CD4-positive, alpha-beta T cell treated with Interleukin-2 at 100 ng/mL for 4 hours (primary cell): ENCODE results near the gene COQ7.
A peak's percentile ranks its signal among the peaks of the same experiment; 100 is the strongest.

Experiments used
- DNase-seq: peaks from one replicate; pipeline ENCODE4 v3.0.0-alpha.2; 2020; ENCODE audit warnings: low spot score

COQ7 gene

DNA sequence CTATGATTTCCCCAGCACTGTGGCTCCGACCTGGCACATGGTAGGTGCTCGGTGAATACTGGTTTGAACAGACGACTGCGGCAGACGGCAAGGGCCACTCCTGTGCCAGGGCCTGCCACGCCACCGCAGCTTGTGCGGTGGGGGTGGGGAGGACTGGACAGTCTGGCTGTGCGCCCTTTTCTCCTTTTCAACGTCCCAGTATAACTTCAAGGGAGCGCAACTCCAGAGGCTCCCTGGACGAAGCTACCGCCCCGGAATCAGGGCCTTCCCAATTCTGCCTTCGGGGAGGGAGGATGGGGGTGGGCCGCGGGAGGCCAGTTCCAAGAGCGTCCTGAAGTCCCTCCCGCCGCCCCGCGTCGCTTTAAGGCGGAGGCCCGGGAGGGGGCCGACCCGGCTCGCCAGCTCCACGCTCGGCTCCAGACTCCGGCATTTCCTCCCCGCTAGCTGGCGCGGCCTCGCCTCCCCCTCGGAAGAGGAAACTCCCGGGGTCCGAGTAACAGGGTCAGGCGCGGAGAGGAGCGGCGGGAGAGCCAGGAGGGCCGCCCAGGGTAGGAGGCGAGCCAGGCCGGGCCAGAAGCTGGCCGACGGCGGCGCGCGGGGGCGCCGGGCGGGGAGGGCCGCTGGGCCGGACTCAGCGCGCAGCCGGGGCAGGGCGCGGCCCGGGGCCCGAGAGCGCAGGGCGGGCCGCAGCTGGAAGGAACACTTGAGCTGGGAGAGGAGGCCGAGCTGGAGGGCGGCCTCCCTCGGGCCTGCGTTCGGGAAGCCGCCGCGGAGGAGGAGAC, 46.4 kb downstream of the COQ7 start, which contains the start of gene ITPRIPL2:
Gene ITPRIPL2 (plus strand): TSS at position 388 of the 782 bp plus-strand sequence. CDS start 498 bp downstream, outside the sequence.
- no peak for DNase-seq

DNA sequence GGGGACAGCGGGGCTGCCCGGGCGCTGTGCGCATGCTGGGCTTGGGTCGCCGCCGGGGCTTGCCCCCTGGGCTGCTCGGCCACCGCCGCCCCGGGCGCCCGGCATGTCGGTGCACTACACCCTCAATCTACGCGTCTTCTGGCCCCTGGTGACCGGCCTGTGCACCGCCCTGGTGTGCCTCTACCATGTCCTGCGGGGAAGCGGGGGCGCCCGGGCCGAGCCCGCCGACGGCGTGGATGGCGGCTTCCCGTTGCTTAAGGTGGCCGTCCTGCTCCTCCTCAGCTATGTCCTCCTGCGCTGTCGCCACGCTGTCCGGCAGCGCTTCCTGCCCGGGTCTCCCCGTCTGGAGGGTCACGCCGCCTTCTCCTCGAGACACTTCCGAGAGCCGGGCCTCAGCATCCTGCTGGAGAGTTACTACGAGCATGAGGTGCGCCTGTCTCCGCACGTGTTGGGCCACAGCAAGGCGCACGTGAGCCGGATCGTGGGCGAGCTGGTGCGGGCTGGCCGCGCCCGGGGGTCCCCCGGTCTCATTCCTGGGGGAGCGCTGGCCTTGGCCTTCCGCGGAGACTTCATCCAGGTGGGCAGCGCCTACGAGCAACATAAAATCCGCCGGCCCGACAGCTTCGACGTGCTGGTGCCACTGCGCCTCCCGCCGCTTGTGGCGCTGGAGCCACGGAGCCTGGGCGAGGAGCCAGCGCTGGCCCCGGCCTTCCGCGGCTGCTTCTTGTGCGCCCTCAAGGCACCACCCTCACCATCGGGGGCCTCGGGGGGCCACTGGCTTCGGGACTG, 47.1 kb downstream of the COQ7 start:
- no peak for DNase-seq

DNA sequence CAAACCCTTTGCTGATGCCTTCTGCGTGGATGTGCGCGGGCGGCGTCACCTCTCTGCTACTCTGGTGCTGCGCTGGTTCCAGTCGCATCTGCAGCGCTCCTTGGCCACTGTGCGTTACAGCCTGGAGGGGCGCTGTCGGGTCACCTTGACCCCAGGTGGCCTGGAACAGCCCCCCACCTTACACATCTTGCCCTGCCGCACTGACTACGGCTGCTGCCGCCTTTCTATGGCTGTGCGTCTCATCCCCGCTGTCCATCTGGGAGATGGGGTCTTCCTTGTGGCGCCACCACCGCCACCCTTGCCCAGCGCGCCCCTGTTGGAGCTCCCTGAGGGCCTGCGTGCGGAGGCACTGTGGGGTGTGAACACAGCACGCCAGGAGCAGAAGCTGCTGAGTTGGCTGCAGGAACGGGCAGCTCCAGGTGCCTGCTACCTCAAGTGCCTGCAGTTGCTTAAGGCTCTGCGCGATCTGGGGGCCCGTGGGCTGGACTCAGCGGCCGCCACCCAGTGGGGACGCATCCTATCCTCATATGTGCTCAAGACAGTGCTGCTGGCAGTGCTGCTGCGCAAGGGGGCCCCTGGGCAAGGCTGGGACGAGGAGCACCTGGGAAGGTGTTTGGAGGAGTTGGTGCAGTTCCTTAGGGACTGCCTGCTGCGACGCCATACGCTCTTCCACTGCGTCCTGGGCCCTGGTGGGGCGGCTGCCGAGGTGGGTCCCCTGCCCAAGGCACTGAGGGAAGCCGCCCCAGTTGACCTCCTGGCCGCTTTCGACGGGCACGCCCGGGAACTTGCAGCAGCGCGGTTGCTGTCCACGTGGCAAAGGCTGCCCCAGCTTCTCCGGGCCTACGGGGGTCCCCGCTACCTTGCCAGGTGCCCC, 48.0 kb downstream of the COQ7 start:
- DNase-seq: no peak

DNA sequence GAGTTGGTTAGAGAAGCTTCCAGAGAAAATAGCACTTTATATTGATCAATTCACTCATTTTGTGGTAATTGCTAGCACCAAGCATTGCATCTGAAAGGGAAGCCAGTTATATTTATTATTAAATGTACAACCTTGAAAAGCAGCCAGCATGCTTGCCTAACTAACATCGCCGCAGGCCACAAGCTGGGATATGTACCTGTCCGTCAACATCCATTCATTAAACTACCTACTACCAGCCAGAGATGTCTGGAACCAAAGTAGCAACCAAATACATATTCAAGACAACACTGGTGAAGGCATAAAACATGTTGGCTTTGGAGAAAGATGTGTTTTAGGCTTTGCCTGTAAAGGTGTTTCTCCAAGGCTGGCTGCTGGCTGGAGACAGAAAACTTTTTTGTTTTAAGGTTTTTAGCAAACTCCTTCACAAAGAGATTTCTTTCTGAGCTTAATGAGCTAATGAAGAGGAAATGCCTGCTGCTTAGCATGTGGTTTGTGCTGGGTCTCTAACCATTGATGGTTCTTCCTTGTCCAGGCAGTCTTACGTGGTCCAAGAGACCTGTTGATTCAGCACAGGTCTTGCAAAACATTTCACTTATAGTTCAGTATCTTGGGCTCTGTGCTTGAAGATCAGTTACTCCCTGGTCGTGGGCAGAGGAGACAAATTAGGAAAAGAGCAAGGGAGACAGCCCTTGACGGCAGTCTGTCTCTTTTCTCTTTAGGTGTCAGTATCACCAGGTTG, 49.5 kb downstream of the COQ7 start:
- DNase-seq: no peak

DNA sequence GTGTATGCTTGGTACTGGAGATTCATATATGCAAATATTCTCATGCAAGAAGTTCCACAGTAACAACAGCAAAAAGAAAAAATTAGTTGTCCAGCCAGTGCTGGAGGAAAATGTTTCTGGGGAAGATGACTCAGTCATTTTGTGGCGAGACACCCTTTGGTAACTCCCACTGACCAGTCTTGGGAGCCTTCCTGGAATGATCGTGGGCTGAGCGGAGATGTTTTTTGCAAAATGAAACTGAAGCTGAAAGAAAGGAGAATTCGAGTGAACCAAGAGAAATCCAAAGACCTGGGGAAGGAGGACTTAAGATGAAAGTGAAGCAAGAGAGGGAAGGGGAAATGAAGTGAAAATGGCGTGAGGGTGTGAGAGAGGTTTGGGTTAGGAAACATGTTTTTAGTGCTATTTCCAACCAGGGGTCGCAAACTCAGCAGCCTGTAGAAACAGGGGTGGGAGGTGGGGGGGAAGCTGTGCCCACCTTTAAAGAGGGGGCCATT, 51.6 kb downstream of the COQ7 start:
- peak; percentile 27 for DNase-seq

DNA sequence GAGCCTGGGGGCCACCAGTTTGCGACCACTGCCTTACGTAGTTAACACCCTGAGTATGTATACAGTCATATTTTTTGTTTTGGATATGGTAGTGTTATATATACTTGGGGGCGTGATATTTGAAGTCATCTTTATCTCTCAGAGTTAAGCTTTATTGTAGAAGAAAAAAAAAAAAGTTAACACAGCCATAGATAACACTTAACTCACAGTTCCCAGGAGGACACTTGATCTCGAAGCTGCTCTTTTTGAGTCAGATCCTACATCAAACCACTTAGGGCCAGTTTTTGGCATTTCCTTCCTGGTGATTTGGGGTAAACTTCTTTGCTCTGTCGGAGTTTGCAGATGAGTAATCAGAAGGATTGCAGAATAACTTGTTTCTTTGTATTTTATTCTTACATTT, 52.1 kb downstream of the COQ7 start:
- no peak for DNase-seq

DNA sequence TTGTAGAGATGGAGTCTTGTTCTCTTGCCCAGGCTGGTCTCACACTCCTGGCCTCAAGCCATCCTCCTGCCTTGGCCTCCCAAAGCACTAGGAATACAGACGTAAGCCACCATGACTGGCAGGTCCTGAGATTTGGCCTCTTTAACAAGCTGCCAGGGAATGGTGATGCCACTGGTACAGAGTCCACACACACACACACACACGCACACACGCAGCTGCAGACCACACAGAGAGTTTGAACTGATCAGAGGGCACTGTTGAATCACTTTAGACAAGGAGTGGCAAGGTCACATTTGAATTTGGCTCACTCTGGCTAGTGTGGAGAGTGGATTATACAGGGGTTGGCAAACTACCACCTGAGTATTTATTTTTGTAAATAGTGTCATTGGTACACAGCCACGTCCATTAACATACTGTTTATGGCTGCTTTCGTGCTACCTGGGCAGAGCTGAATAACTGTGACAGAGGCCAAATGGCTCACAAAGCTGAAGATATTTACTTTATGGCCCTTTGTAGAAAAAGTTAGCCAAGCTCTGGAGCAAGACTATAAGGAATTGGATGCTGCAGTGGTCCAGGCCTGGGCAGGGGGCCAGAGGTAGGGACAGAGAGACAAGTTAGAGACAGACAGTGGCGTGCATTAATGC, 56.2 kb downstream of the COQ7 start:
- DNase-seq: no peak

DNA sequence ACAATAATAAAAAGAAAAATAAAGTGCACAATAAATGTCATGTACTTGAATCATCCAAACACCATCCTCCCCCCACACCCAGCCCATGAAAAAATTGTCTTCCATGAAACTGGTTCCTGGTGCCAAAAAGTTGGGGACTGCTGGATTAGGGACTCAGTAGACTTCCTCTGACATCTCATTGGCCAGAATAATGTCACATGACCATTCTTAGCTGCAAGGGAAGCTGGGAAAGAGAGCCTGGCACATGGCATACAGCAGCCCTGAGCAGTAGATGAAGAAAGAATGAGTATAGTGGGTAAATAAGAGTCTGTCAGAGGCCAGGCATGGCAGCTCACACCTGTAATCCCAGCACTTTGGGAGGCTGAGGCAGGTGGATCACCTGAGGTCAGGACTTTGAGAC, 58.9 kb downstream of the COQ7 start:
- no peak for DNase-seq

DNA sequence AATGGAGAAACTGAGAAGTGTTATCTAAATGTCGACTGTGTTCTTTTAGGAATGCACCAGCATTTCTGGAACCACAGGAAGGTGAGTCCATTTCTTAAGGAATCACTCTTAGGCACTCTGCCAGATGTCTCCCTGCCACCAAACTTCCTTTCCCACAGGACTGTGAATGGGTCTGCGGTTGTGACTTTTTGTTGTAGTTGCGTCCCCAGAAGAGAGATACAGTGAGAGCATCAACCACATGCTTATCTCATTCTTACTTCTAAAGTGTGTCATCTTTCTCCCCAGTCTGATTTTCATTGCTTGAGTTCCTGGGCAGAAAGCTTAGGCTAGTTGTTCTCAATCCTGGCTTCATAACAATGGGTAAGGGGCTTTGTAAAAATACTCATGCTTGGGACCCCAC, 59.8 kb downstream of the COQ7 start:
- DNase-seq: no peak

DNA sequence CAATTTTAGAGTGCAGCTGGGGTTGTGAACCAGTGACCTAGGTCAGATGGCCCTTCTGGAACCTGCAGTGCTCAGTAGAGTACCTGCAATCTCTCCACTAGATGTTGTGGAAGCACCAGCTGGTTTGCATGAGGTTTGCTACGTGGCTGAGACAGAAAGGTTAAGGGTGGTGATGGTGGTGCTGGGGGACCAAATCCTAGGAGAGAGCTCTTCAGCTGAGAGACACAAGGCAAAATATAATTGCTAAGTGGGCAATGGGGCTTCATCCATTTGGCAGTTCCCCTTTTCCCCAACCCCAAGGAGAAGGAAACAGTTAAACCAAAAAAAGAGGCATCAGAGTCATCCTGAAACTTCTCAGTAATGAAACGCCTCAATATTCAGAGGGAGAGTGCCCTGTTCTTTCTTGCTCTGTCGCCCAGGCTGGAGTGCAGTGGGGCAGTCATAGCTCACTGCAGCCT, 60.3 kb downstream of the COQ7 start:
- no peak for DNase-seq

DNA sequence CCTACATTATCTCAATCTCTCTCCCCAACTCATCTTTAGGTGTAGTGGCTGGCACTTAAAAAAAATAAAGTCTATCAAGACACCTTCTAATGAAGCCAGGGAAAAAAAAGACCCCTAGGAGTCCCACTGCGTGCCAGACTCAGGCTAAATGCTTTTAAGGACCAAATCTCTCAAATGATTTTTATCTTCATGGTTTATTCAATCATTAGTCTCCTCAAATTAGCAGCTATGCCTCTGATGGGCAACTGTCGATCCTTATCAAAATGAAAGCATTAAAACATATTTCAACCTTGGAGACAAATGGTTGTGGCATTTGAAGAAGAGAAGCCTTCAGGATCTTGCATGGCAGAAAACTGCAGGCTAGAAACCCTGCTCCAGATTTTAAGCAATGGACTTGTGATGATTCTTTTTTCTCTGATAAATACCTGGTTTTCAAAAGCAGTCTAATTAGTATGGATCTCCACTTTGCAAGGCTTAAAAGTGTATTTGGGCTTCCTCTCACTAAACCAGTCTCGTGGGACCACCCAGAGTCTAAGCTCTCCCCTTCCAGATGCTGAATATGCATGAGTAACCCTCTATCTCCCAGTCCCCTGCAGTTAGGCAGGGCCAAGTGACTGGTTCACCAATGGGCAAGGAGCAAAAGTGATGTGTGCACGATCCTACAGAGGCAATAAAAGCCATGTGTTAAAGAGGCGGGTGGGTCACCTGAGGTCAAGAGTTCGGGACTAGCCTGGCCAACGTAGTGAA, 61.2 kb downstream of the COQ7 start:
- no peak for DNase-seq
